WTC11 (cell line): Measurements from ENCODE around the gene MARK2. TPM values are rescaled to one million over a fixed set of nuclear protein-coding genes. Genes with fewer than 3 reads are reported as not detected.
A peak's percentile ranks its signal among the peaks of the same experiment; 100 is the strongest.

Experiments used
- ATF1 ChIP-seq: sonication (generic); formaldehyde crosslinking; IDR thresholded peaks from 2 replicates; pipeline ENCODE4 v1.8.1; 2023; ENCODE audit warnings: mild to moderate bottlenecking, moderate library complexity, missing genetic modification reagents
- E2F1 ChIP-seq: sonication (generic); formaldehyde crosslinking; IDR thresholded peaks from 2 replicates; pipeline ENCODE4 v1.8.0; 2022; ENCODE audit warnings: mild to moderate bottlenecking, missing genetic modification reagents
- E2F5 ChIP-seq: sonication (generic); formaldehyde crosslinking; IDR thresholded peaks from 2 replicates; pipeline ENCODE4 v1.8.1; 2022; ENCODE audit warnings: mild to moderate bottlenecking, moderate library complexity, missing genetic modification reagents
- ELF4 ChIP-seq: sonication (generic); formaldehyde crosslinking; IDR thresholded peaks from 2 replicates; pipeline ENCODE4 v1.8.1; 2022; ENCODE audit warnings: low read depth, mild to moderate bottlenecking, moderate library complexity, missing genetic modification reagents
- EMX1 ChIP-seq: fragments of 250-450 bp; sonication (Bioruptor Pico); IDR thresholded peaks from 2 replicates; pipeline ENCODE4 v1.8.0; 2021; ENCODE audit warnings: mild to moderate bottlenecking
- ETV6 ChIP-seq: sonication (generic); formaldehyde crosslinking; IDR thresholded peaks from 2 replicates; pipeline ENCODE4 v1.8.1; 2022; ENCODE audit warnings: mild to moderate bottlenecking, missing genetic modification reagents
- FOXJ3 ChIP-seq: sonication (generic); formaldehyde crosslinking; IDR thresholded peaks from 2 replicates; pipeline ENCODE4 v1.9.0; 2021; ENCODE audit warnings: missing genetic modification reagents, mild to moderate bottlenecking, borderline replicate concordance
- FOXK1 ChIP-seq: sonication (generic); formaldehyde crosslinking; IDR thresholded peaks from 2 replicates; pipeline ENCODE4 v1.8.0; 2022; ENCODE audit warnings: mild to moderate bottlenecking, moderate library complexity, missing genetic modification reagents
- FOXP4 ChIP-seq: sonication (generic); formaldehyde crosslinking; IDR thresholded peaks from 2 replicates; pipeline ENCODE4 v1.8.0; 2022; ENCODE audit warnings: mild to moderate bottlenecking, missing genetic modification reagents
- GABPB1 ChIP-seq: sonication (generic); formaldehyde crosslinking; IDR thresholded peaks from 2 replicates; pipeline ENCODE4 v1.8.1; 2023; ENCODE audit warnings: mild to moderate bottlenecking, missing genetic modification reagents
- GTF2I ChIP-seq: fragments of 250-450 bp; sonication (Bioruptor Pico); conservative IDR thresholded peaks from 2 replicates; pipeline ENCODE4 v1.4.0; 2021; ENCODE audit warnings: mild to moderate bottlenecking
- IRF2 ChIP-seq: sonication (generic); formaldehyde crosslinking; IDR thresholded peaks from 2 replicates; pipeline ENCODE4 v1.8.0; 2022; ENCODE audit warnings: low read depth, missing genetic modification reagents, borderline replicate concordance
- JUN ChIP-seq: sonication (generic); formaldehyde crosslinking; IDR thresholded peaks from 2 replicates; pipeline ENCODE4 v1.8.0; 2023; ENCODE audit warnings: mild to moderate bottlenecking, missing genetic modification reagents
- KAT7 ChIP-seq: sonication (generic); formaldehyde crosslinking; IDR thresholded peaks from 2 replicates; pipeline ENCODE4 v1.8.1; 2023; ENCODE audit warnings: missing genetic modification reagents, mild to moderate bottlenecking, borderline replicate concordance
- MYBL2 ChIP-seq: sonication (generic); formaldehyde crosslinking; IDR thresholded peaks from 2 replicates; pipeline ENCODE4 v1.8.1; 2023; ENCODE audit warnings: mild to moderate bottlenecking, moderate library complexity, missing genetic modification reagents
- NR2C2 ChIP-seq: sonication (generic); formaldehyde crosslinking; IDR thresholded peaks from 2 replicates; pipeline ENCODE4 v1.8.0; 2022; ENCODE audit warnings: mild to moderate bottlenecking, missing genetic modification reagents
- NR3C1 ChIP-seq: sonication (generic); formaldehyde crosslinking; conservative IDR thresholded peaks from 2 replicates; pipeline ENCODE4 v1.8.1; 2023; ENCODE audit warnings: low read depth, mild to moderate bottlenecking, missing genetic modification reagents
- OVOL2 ChIP-seq: fragments of 250-450 bp; sonication (Bioruptor Pico); IDR thresholded peaks from 2 replicates; pipeline ENCODE4 v1.9.0; 2021; ENCODE audit warnings: mild to moderate bottlenecking, borderline replicate concordance
- RELA ChIP-seq: sonication (generic); formaldehyde crosslinking; IDR thresholded peaks from 2 replicates; pipeline ENCODE4 v1.8.1; 2022; ENCODE audit warnings: missing genetic modification reagents, mild to moderate bottlenecking, borderline replicate concordance
- SOX15 ChIP-seq: fragments of 250-450 bp; sonication (Bioruptor Pico); IDR thresholded peaks from 2 replicates; pipeline ENCODE4 v1.9.0; 2021; ENCODE audit warnings: mild to moderate bottlenecking
- STAT6 ChIP-seq: sonication (generic); formaldehyde crosslinking; conservative IDR thresholded peaks from 2 replicates; pipeline ENCODE4 v1.8.1; 2023; ENCODE audit warnings: mild to moderate bottlenecking, low read depth, missing genetic modification reagents, moderate library complexity
- TEAD4 ChIP-seq: sonication (generic); formaldehyde crosslinking; IDR thresholded peaks from 2 replicates; pipeline ENCODE4 v1.8.0; 2022; ENCODE audit warnings: mild to moderate bottlenecking, missing genetic modification reagents
- ZNF121 ChIP-seq: sonication (generic); formaldehyde crosslinking; IDR thresholded peaks from 2 replicates; pipeline ENCODE4 v1.8.0; 2023; ENCODE audit warnings: missing genetic modification reagents
- ZSCAN18 ChIP-seq: fragments of 250-450 bp; sonication (Bioruptor Pico); IDR thresholded peaks from 2 replicates; pipeline ENCODE4 v2.1.2; 2022; ENCODE audit warnings: mild to moderate bottlenecking, moderate library complexity
- total RNA-seq: library from RNA; stranded (reverse); gene quantifications from 3 replicates; pipeline ENCODE4 v1.2.3, GENCODE V29; 2021
- TF ChIP-seq, protein P1 (sequence below): sonication (generic); formaldehyde crosslinking; IDR thresholded peaks from 2 replicates; pipeline ENCODE4 v1.8.1; 2023; ENCODE audit warnings: mild to moderate bottlenecking, missing genetic modification reagents, moderate library complexity
- TF ChIP-seq, protein P2 (sequence below): sonication (generic); formaldehyde crosslinking; IDR thresholded peaks from 2 replicates; pipeline ENCODE4 v1.8.0; 2023; ENCODE audit warnings: missing genetic modification reagents, mild to moderate bottlenecking, borderline replicate concordance

Gene MARK2
- total RNA-seq, 1 experiment from 2014 or later, result 57.4 TPM

DNA sequence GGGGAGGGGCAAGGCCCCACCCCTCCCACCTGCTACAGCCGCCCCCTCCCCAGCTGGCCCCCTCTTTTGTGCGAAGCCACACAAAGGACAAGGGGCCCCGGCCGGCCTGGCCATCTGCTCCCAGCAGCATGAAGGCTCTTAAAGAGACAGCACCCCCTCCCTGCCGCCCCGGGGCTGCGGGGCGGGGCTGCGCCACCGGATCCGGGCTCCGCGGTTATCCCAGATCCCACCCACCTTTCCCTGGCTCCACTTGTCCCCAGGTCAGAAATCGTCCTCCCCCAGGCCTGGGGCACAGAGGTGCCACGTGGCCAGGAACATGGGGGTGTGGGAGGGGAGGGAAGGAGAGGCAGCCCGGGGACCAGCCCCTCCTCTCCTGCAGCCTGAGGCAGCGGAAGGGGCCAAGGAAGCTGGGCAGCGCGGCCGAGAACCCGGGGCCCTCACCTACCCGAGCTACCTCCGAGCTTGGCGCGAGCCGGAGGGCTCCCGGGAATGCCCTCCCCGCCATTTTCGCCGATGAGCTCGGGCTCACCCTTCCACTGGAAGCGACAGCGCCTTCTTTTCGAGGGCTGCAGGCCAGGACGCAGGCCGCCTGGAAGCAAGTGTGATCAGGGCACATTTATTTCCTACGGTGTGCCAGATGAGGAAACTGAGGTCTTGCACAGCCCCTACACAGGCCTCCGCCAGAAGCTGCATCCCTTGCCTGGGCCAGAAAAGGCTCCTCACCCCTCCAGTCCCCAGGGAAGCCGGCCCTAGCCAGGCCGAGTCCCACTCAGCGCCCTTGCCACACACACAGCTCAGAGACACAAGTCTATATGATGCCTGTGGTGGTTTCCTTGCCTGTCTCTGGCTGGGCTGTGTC lies 80.6 kb downstream of the MARK2 start (continued):
- TF ChIP-seq STAT6 (CRISPR knock-in tag) (no peak), JUN (CRISPR knock-in tag) (no peak), IRF2 (CRISPR knock-in tag) (no peak), NR2C2 (CRISPR knock-in tag) (no peak), ZNF121 (no peak), NR3C1 (CRISPR knock-in tag) (0 out of 2 replicates have a peak, but pooled peaks have one; percentile 42), EMX1 (CRISPR knock-in tag) (no peak), FOXJ3 (CRISPR knock-in tag) (no peak; the same call in 1 of the 2 replicates), ATF1 (CRISPR knock-in tag) (no peak), ELF4 (CRISPR knock-in tag) (no peak), ZSCAN18 (no peak), TEAD4 (CRISPR knock-in tag) (no peak), GTF2I (CRISPR knock-in tag) (no peak), RELA (CRISPR knock-in tag) (no peak), FOXP4 (CRISPR knock-in tag) (no peak), OVOL2 (no peak), FOXK1 (CRISPR knock-in tag) (peak; percentile 66; the same call in 1 of the 2 replicates), GABPB1 (peak; percentile 66; the same call in 1 of the 2 replicates), SOX15 (CRISPR knock-in tag) (no peak), MYBL2 (0 out of 2 replicates have a peak, but pooled peaks have one; percentile 43), E2F1 (CRISPR knock-in tag) (peak; percentile 48; the same call in 1 of the 2 replicates), E2F5 (CRISPR knock-in tag) (no peak), ETV6 (CRISPR knock-in tag) (peak; percentile 52; the same call in 1 of the 2 replicates), KAT7 (CRISPR knock-in tag) (no peak)
- TF ChIP-seq, protein P1, sequence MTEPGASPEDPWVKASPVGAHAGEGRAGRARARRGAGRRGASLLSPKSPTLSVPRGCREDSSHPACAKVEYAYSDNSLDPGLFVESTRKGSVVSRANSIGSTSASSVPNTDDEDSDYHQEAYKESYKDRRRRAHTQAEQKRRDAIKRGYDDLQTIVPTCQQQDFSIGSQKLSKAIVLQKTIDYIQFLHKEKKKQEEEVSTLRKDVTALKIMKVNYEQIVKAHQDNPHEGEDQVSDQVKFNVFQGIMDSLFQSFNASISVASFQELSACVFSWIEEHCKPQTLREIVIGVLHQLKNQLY, result no peak
- TF ChIP-seq, protein P2, sequence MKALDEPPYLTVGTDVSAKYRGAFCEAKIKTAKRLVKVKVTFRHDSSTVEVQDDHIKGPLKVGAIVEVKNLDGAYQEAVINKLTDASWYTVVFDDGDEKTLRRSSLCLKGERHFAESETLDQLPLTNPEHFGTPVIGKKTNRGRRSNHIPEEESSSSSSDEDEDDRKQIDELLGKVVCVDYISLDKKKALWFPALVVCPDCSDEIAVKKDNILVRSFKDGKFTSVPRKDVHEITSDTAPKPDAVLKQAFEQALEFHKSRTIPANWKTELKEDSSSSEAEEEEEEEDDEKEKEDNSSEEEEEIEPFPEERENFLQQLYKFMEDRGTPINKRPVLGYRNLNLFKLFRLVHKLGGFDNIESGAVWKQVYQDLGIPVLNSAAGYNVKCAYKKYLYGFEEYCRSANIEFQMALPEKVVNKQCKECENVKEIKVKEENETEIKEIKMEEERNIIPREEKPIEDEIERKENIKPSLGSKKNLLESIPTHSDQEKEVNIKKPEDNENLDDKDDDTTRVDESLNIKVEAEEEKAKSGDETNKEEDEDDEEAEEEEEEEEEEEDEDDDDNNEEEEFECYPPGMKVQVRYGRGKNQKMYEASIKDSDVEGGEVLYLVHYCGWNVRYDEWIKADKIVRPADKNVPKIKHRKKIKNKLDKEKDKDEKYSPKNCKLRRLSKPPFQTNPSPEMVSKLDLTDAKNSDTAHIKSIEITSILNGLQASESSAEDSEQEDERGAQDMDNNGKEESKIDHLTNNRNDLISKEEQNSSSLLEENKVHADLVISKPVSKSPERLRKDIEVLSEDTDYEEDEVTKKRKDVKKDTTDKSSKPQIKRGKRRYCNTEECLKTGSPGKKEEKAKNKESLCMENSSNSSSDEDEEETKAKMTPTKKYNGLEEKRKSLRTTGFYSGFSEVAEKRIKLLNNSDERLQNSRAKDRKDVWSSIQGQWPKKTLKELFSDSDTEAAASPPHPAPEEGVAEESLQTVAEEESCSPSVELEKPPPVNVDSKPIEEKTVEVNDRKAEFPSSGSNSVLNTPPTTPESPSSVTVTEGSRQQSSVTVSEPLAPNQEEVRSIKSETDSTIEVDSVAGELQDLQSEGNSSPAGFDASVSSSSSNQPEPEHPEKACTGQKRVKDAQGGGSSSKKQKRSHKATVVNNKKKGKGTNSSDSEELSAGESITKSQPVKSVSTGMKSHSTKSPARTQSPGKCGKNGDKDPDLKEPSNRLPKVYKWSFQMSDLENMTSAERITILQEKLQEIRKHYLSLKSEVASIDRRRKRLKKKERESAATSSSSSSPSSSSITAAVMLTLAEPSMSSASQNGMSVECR, result peak; percentile 85; the same call in 1 of the 2 replicates
